ENCODE data around the gene CC2D2A.

The CC2D2A gene

GRCh38 chr4:15469402-15470127, at the start of gene CC2D2A:
CC2D2A (plus strand) TSS chr4:15469882; CDS start chr4:15475933, 6,051 bp downstream.
- no peak for DNase-seq

GRCh38 chr4:15420642-15421041, 49.0 kb upstream of the CC2D2A start:
- no peak for DNase-seq

GRCh38 chr4:15423285-15423711, 46.4 kb upstream of the CC2D2A start:
- DNase-seq = no peak

GRCh38 chr4:15425520-15425919, 44.2 kb upstream of the CC2D2A start:
- DNase-seq = no peak

- no peak for DNase-seq
Measured at GRCh38 chr4:15427161-15427560, 42.5 kb upstream of the CC2D2A start.

- no peak for DNase-seq
Measured at GRCh38 chr4:15427701-15428100, 42.0 kb upstream of the CC2D2A start, which contains the start of gene C1QTNF7. C1QTNF7 (plus strand) TSS chr4:15428033; CDS start chr4:15435744, 7,711 bp downstream.

DNA sequence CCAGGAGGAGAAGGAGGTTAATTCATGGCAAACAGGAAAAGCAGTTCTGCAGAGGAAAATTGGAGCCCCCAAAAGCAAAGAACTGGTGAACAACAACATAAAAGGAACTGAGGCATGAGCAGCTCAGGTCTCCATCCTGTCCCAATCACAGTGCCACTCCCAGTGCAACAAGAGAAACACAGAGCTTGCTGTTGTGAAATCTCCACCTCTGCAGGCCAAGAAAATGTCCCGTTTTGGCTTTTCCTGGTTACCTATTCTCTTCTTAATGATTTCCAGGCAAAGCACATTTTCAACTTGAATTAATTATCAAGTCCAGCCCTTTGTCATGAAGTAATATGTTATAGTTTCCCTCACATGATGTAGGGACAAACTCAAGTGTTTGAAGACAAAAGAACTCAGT, 41.1 kb upstream of the CC2D2A start:
- no peak for DNase-seq

GRCh38 chr4:15434091-15434490, 35.6 kb upstream of the CC2D2A start:
- DNase-seq = no peak

DNA sequence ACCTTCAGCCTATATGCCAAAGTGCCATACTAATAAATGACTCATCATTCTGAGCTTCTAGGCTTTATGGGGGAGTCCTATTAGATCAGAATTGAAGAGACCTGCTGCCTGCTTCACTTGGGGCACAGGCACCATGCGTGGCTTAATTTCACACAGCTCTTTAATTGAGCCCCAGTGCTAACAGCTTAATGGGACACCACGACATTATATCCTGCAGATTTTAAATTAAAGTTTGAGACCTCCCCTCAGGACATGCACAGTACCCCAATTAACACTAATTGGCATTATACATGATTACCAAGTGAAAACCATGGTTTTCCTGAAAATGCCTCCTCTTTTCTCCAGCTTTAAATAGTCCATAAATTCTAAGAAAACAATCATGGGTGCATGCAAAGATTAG, 35.0 kb upstream of the CC2D2A start:
- no peak for DNase-seq

- DNase-seq = no peak
Measured at GRCh38 chr4:15436513-15436912, 33.2 kb upstream of the CC2D2A start.

DNA sequence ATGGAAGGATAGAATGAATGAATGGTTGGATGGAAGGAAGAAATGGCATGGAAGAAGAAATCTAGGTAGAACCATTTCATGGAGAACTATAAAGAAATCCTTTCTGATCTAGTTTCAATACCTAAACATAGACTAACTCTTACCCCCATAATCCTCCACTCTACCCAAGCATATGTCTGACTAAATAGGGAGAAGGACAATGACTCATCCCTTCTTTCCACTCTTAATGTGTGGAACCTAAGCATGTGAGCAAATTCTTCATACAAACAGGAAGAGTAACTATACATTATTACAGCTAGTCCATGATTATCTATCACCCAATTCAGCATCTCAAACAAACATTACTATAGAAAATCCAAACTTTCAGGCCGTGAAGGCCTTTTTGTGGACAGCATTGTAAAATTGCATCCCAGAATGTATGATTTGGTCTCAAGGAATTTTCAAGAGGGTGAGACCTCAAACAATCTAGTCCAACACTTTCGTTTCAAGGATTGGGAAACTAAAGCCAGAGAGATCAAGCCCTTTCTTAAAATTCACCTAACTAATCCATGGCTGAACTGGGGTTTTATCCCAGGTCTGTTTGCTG, 30.6 kb upstream of the CC2D2A start:
- no peak for DNase-seq

DNA sequence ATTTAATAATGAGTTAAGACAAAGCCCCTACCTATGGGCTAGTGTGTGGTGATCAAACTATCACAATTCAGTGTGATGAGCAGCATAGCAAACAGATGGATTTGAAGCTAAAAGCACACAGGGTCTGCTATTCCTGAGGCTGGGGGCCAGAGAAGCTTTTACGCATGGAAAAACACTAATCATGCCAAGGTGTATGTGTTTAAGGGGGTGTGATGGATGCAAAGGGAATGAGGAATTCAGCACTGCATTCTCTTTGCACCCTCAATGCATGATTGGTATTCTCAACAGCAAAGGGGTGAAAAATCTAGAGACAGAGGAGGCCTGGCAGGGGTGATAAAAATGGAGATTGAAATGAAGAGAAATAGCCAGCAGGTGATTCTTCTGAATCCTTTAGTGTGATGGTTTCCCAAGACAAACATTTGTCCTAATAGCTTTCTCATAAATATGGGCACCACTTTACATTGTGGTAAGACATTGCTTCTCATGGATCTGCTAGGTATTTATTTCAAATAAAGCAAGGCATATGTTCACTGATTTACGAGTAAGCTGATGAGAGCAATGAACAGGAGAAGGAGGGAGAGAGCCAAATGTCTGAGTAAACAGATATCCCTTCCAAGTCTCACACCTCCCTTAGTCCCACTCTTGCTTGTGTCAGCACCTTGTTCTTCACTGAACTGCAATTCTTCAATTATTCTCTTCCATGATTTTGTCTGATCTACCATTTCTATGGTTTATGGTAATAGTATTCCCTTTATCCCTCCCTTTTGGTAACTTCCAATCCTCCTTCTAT, 26.1 kb upstream of the CC2D2A start:
- DNase-seq = no peak

- DNase-seq = no peak
Measured at GRCh38 chr4:15444276-15444675, 25.4 kb upstream of the CC2D2A start.

GRCh38 chr4:15444879-15445547, 24.7 kb upstream of the CC2D2A start:
- no peak for DNase-seq

DNA sequence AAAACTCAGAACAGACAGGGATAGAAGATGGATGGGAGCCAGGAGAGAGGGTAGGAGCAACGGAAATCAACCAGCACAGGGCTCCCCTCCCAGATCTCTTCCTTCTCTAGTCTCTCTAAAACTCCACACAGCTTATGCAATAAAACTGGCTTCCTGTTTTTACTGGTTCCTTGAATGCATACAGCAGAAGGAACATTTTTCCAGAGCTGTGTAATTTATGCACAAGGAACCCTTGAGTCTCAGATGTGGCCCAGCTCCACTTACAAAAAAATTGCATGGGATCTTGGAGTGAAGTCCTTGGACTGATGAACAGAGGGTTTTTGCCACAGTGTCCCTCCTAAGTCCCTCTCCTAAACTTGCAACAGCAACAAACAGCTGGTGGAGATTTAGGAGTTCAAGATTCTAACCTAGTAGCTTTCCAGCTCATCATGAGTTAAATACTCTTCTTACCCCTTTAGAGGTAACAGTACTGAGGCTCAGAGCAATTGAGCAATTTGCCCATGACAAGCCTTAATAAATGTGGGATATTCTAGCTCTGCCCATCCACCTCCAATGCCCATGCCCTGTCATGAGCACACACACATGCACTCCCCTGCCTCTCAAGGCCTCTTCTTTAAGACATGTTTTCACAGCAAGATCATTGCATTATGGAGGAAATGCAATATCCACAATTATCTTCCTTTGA, 18.4 kb upstream of the CC2D2A start:
- no peak for DNase-seq

DNA sequence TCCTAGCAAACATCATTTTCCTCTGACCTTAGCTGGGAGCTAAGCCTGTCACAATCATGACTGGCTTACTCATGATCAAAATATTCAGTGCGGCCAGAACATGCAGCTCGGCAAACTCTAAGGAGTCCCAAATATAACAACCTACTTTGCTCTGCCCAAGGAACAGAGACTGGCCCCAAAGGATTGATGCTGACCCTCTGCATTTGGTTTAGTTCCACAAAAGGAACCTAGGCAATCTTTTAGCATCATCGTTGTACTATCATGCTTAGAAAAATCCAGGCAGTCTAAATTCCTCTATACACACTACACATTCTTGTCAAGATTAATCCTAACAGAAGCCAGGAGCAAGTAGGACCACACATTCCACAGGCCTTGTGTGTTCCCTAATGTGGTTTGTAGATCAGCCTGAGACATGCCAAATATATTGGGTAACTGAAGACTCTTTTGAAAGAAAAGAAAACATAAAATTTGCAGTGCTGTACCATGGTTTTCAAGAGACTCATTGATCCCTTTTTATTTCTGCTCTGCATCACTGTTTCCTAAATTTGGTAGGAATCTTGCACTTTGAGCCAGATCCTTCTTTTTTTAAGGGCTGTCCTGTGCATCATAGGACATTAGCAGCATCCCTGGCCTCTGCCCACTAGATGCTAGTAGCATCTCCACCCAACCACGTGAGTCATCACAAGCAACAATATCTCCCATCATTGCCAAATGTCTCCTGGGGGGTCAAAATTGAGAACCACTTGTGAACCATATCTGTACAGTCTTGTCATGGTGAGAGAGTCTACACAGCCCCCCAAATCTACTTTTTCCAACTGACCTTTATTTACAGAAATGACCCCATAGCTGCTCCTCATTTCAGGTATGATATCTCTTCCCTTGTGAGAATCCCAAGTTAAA, 17.6 kb upstream of the CC2D2A start:
- DNase-seq = no peak

- no peak for DNase-seq
Measured at GRCh38 chr4:15455290-15455689, 14.4 kb upstream of the CC2D2A start.

GRCh38 chr4:15457406-15458201, 12.1 kb upstream of the CC2D2A start:
- no peak for DNase-seq

DNA sequence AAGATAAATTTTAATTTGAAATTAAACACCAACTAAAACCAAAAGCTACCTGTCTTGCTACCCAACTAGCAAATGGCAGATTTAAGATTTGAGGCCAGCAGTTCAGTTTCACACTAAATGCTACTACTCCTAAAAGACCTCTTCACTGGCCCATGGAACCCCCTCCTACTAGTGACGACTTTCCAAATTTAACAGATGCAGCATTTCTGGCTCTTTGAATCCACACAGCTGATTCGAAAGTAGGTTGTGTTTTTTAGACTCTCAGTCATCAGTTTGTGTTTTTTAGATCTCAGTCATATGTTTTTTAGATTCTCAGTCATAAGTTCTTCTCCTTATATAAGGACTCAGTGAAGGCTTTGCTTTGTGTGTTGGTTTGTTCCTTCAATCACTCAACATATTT, 11.1 kb upstream of the CC2D2A start:
- no peak for DNase-seq

DNA sequence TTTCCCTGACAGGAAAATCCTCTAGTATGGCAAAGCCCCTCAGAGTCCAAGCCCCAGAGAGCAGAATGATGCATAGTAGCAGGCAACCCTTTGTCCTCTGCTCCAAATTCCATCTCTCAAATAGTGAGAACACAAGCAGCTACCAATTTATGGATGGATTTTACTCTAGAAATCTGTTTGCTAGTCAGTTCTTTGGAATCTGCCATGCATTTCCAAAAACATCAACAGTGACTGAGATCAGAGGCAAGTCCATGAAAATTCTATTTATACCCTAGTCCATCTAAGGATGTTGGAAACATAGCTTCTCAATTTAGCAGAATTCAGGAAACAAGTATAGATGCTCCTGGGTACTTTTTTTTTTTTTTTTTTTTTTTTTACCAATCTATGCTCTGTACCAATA, 10.0 kb upstream of the CC2D2A start:
- DNase-seq = no peak

DNA sequence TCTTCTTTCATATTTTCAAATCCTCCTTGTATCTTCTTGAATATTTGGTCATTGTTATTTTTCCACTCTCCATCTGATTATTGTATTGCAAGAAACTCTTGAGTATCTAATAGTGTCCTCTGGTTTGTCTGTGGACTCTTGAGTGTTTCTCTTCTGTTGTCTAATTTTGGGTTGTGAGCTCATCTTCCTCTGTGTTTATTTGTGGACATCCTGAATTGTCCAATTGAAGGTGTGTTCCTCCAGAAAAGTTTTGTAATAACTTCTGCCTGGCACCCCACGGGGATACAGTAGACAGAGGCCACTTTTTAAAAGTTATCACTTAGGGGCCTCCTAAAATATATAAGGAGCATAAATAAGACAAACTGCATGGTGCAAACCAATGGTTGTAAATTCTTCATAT, 3.1 kb upstream of the CC2D2A start:
- DNase-seq = no peak

Measured in activated gamma-delta T cell treated with Interleukin-2 at 50 U/mL for 16 hours (primary cell).